ENCODE data around the gene STARD3. TPM values are rescaled to one million over a fixed set of nuclear protein-coding genes. Genes with fewer than 3 reads are reported as not detected.
A peak's percentile ranks its signal among the peaks of the same experiment; 100 is the strongest.

Gene STARD3
- total RNA-seq, 1 experiment from 2014 or later = 75.3 TPM

GRCh38 chr17:39606434-39607056 lies 30.4 kb upstream of the STARD3 start (continued):
- TF ChIP-seq GABPB1 (CRISPR knock-in tag; IDR thresholded peaks at IDR 0.05) (no peak), E2F4 (CRISPR knock-in tag; IDR thresholded peaks at IDR 0.05; ENCODE audit: borderline replicate concordance, low read depth) (no peak)

GRCh38 chr17:39607057-39607850 lies 29.7 kb upstream of the STARD3 start:
- Mint-ChIP-seq H3K9me3 (no peaks in the 10 kb centered on the region), H3K4me1 (peaks cover 32% of the 10 kb centered on the region), H3K27ac (no peak overlapping the region), H3K4me3 (peak overlapping the region; percentile 67), H3K36me3 (no peaks in the 10 kb centered on the region), H3K27me3 (ENCODE audit: low read depth) (peaks cover 95% of the 10 kb centered on the region)
- DNase-seq (ENCODE audit: low spot score) = peak; percentile 62
- TF ChIP-seq ZNF512 (CRISPR knock-in tag; IDR thresholded peaks at IDR 0.05; ENCODE audit: borderline replicate concordance) (no peak), FOXK1 (CRISPR knock-in tag; IDR thresholded peaks at IDR 0.05) (0 out of 2 replicates have a peak, but pooled peaks have one; percentile 10)
- ATAC-seq = peak; percentile 10
- POLR2A ChIA-PET = interaction anchor here (1.8 kb wide), 1 partner anchor 34 kb away, joined by 4 read pairs; no protein-coding TSS in a partner anchor
- CTCF ChIA-PET = interaction anchor here (0.6 to 11.0 kb wide), 11 partner anchors 14 to 72 kb away, joined by 3 to 98 read pairs (median 9); no protein-coding TSS in a partner anchor

- peaks cover 27% of the 10 kb centered on the region for H3K4me1 Mint-ChIP-seq
- H3K27ac Mint-ChIP-seq = no peak within 1 kb of the TSS
- ChIA-PET POLR2A (no interaction called here), CTCF (interaction anchor here (3.2 to 11.0 kb wide), 3 partner anchors 13 to 59 kb away, joined by 23 to 98 read pairs (median 86); no protein-coding TSS in a partner anchor)
- TF ChIP-seq ZBTB43 (CRISPR knock-in tag; IDR thresholded peaks at IDR 0.05) (no peak), CREB1 (CRISPR knock-in tag; IDR thresholded peaks at IDR 0.05) (no peak), ERG (CRISPR knock-in tag; IDR thresholded peaks at IDR 0.05) (no peak), FOXK1 (CRISPR knock-in tag; IDR thresholded peaks at IDR 0.05) (no peak), HMGA2 (CRISPR knock-in tag; IDR thresholded peaks at IDR 0.05) (no peak), NR3C1 (CRISPR knock-in tag; conservative IDR thresholded peaks at IDR 0.05; ENCODE audit: low read depth) (no peak), ETV6 (CRISPR knock-in tag; IDR thresholded peaks at IDR 0.05) (no peak), USF2 (CRISPR knock-in tag; IDR thresholded peaks at IDR 0.05) (no peak), ESRRA (CRISPR knock-in tag; IDR thresholded peaks at IDR 0.05; ENCODE audit: borderline replicate concordance) (no peak), SMAD3 (CRISPR knock-in tag; IDR thresholded peaks at IDR 0.05; ENCODE audit: borderline replicate concordance) (no peak), JUN (CRISPR knock-in tag; IDR thresholded peaks at IDR 0.05) (no peak), TEAD4 (CRISPR knock-in tag; IDR thresholded peaks at IDR 0.05) (no peak), ZNF232 (CRISPR knock-in tag; IDR thresholded peaks at IDR 0.05) (no peak)
- no peaks in the 10 kb centered on the region for H3K36me3 Mint-ChIP-seq
- ATAC-seq (no peak), DNase-seq (ENCODE audit: low spot score) (no peak)
- peaks cover 91% of the 10 kb centered on the region for H3K27me3 Mint-ChIP-seq (ENCODE audit: low read depth)
- H3K4me3 Mint-ChIP-seq = peak within 1 kb of the TSS; percentile 67
- no peaks in the 10 kb centered on the region for H3K9me3 Mint-ChIP-seq
Observed at GRCh38 chr17:39607851-39608130, 29.2 kb upstream of the STARD3 start, which contains the start of gene NEUROD2. NEUROD2 (minus strand) TSS chr17:39607920; CDS start chr17:39606599, 1,321 bp downstream.
